NB4 (cell line): ENCODE results near the gene RASA3.

ENCODE experiments used
- CTCF ChIP-seq: IDR thresholded peaks from one replicate; pipeline ENCODE4 v1.5.1; 2012; ENCODE audit warnings: low read depth, low read length
- MAX ChIP-seq: IDR thresholded peaks from 2 replicates; pipeline ENCODE4 v1.6.1; 2011; ENCODE audit warnings: low read depth, low read length
- MYC ChIP-seq: IDR thresholded peaks from 2 replicates; pipeline ENCODE4 v1.6.1; 2011; ENCODE audit warnings: low read depth, low read length
- POLR2A ChIP-seq: IDR thresholded peaks from 2 replicates; pipeline ENCODE4 v1.6.1; 2011; ENCODE audit warnings: mild to moderate bottlenecking; ENCODE audit not compliant: insufficient read length; ENCODE audit errors: extremely low read depth

GRCh38 chr13:114111577-114111976 lies 20.8 kb downstream of the RASA3 start:
- no peak for TF ChIP-seq MAX
- TF ChIP-seq MYC, result no peak
- no peak for TF ChIP-seq CTCF
- TF ChIP-seq POLR2A, result no peak
